HG02840 (cell line): ENCODE results near the gene CHRM1.
"Not testable (repeated sequence)": the region's sequence is repeated elsewhere in the genome, so short reads cannot be mapped to it uniquely, and the experiment has no call there.

Source experiments
- ATAC-seq: cut with Tn5 transposase; IDR thresholded peaks from one replicate; pipeline ENCODE4 v1.9.1; 2021; ENCODE audit warnings: mild to moderate bottlenecking, moderate library complexity, moderate number of reproducible peaks; ENCODE audit not compliant: unreplicated experiment, low FRiP score

The CHRM1 gene, protein sequence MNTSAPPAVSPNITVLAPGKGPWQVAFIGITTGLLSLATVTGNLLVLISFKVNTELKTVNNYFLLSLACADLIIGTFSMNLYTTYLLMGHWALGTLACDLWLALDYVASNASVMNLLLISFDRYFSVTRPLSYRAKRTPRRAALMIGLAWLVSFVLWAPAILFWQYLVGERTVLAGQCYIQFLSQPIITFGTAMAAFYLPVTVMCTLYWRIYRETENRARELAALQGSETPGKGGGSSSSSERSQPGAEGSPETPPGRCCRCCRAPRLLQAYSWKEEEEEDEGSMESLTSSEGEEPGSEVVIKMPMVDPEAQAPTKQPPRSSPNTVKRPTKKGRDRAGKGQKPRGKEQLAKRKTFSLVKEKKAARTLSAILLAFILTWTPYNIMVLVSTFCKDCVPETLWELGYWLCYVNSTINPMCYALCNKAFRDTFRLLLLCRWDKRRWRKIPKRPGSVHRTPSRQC

DNA sequence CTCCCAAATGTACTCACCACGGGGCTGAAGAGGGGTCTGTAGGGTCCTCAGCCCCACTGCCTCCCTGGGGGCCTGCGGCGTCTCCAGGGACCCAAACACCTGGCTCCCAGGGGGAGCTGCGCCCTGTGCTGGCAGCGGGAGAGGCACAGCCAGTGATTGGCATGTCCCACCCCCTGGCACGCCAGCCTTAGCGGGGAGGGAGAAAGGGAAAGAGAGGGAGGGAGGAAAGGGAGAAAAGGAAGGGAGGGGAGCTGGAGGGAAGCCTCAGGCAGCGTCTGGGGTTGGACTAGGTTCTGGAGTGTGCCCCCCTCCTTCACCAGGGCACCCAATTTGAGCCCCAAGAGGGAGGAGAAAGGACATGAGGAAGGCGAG lies at the start of gene CHRM1:
CHRM1 (minus strand) TSS at position 163 of the 372 bp plus-strand sequence. CDS start 10,263 bp downstream, outside the sequence.
- ATAC-seq = no peak

DNA sequence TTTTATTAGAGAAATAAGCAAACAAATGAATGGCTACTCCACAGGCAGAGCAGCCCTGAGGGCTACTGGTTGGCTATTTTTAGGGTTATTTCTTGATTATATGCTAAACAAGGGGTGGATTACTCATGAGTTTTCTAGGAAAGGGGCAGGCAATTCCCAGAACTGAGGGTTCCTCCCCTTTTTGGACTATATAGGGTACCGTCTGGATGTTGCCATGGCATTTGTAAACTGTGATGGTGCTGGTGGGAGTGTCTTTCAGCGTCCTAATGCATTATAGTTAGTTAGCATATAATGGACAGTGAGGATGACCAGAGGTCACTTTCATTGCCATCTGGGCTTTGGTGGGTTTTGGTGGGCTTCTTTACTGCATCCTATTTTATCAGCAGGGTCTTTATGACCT lies 44.4 kb upstream of the CHRM1 start:
- ATAC-seq = no peak

GRCh38 chr11:62962391-62962790 lies 41.2 kb upstream of the CHRM1 start:
- ATAC-seq = no peak

- ATAC-seq = no peak
Measured at GRCh38 chr11:62961017-62961570, 39.9 kb upstream of the CHRM1 start.

DNA sequence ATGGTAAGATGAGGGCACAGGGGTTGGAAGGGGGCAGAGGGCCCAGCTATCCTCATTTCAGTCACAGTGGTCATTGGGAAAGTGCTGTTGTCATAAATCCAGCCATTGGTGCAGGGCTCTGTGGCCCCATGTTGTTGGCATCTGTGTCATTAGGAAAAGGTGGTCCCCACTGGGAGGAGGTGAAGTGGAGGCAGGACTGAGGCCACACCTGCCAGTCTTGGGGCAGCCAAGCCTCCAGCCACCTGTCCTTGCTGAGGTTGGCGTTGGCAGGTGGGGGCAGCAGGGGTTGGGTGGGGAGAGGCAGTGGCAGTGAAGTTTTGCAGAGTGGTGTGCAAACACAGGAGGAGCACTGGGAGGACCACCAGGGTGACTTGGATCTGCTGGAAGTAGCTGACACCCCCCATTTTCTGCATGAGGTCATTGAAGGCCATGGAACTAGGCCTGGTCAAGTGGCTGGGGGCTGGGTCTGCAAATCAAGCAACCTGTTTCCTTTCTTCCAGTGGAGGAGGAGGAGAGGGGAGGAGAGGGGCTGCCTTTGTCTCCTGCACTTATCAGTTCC lies 38.3 kb upstream of the CHRM1 start:
- no peak for ATAC-seq

DNA sequence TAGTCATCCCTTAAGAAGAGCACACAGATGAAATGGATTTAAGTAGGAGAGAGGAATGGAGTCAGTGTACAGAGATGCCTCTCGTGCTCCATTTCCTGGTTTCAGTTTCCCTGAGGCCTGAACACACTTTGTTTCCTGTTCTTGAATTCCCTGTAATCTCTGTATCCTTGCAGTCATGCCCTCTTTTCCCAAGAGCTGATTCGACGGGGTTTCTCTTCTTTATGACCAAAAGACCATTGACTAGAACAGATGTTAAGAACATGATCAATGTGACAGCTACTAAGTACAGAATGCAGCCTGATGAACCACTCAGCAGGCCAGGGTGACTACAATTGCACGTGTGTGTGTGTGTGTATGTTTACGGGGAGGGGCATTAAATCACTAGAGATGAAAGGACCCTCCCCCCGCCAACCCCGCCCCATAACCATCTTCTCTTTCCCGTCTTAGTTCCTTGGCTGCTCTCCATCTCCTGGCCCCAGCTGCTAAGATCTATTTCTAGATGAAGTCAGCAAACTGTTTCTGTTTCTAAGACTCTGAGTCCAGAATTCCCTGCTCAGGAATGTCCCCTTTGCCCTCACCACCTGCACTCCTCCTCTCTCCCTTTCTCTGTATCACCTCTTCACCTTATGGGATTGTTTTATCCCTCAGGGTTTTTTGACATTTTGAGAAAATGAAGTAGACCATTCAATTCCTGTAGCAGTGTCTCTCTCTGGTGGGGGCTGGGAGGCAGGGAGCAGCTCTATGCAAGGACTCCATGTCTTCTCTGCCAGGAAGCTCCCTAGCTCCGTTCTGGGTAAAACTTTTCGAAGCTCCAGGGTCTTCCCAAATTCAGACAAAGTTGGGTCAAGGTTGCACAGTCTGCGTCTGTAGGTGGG lies 37.6 kb upstream of the CHRM1 start:
- no peak for ATAC-seq

GRCh38 chr11:62957147-62957546 lies 36.0 kb upstream of the CHRM1 start:
- no peak for ATAC-seq

DNA sequence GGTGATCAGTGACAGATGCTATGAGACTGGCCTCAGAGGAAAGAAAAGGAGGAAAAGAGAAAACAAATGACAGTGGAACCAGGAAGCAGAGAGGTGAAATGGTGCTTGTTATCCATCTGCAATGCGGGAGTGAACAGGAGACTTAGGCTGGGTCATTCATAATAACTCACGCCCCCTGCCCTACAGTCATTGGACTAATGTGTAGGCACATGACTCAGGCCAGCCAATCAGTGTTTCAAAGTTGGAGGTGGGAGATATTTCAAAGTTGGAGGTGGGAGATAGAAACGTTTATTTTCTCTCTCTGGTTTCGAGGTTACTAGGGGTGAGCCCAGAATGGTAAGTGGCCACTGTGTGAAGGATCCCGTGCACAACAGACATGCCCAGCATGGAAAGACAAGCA lies 33.3 kb upstream of the CHRM1 start:
- no peak for ATAC-seq

GRCh38 chr11:62953811-62954210 lies 32.6 kb upstream of the CHRM1 start:
- ATAC-seq = no peak

GRCh38 chr11:62948765-62949320 lies 27.7 kb upstream of the CHRM1 start:
- no peak for ATAC-seq

GRCh38 chr11:62945538-62945937 lies 24.4 kb upstream of the CHRM1 start:
- ATAC-seq = not testable (repeated sequence)

DNA sequence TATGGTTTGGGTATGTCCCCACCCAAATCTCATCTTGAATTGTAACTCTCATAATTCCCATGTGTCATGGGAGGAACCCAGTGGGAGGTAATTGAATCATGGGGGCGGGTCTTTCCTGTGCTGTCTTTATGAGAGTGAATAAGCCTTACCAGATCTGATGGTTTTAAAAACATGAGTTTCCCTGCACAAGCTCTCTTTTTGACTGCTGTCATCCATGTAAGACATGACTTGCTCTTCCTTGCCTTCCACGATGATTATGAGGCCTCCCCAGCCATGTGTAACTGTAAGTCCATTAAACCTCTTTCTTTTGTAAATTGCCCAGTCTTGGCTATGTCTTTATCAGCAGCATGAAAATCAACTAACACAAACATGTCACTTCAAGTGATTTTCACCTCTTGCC lies 16.4 kb upstream of the CHRM1 start:
- ATAC-seq = not testable (repeated sequence)

DNA sequence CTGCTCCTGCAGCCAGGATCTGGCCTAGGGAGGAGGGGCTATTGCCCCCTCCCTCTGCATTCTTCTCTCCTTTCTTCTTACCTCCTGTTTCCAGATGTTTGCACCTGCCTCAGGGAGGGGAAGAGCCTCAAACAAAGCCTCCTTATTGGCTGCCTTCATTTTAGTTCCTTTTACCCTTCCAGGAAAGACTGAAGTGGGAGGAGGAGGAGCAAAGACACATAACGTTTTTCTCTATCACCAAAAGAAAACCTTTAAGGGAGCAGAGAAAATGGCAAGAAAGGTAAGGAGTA lies 13.3 kb upstream of the CHRM1 start:
- ATAC-seq = no peak

GRCh38 chr11:62933750-62934495 lies 12.8 kb upstream of the CHRM1 start:
- ATAC-seq = no peak

GRCh38 chr11:62933285-62933684 lies 12.1 kb upstream of the CHRM1 start:
- no peak for ATAC-seq

DNA sequence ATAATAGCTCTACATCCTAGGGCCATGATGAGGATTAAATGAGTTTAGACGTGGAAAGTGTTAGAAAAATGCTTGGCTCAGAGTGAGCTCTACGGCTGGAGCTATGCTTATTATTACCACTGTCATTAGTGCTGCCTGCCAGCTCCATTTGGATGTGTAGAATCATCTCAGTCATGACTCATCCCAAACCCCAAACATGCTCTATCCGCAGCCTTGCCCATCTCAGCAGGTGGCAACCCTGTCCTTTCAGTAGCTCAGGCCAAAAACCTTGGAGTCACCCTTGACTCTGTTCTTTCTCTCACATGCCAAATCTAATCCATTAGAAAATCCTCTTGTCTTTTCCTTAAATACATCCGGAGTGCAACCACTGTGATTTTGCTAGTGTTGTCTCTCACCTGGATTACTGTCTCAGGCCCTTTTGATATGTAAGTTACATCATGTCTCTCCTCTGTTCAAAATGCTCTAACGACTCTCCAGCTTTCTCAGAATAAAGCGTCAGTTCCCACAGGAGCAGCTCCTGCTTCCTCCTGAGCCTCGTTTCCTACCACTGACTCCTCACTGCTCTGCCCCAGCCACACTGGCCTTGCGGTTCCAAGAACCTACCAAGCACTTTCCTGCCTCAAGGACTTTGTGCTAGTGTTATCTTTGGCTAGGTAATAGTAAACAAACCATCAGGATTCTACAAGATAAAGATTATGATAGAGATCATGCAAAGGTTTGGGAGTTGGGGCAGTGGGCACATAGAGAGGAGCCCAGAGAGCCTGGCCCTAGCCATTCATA lies 10.5 kb upstream of the CHRM1 start:
- no peak for ATAC-seq

- no peak for ATAC-seq
Measured at GRCh38 chr11:62930666-62931065, 9.5 kb upstream of the CHRM1 start.

DNA sequence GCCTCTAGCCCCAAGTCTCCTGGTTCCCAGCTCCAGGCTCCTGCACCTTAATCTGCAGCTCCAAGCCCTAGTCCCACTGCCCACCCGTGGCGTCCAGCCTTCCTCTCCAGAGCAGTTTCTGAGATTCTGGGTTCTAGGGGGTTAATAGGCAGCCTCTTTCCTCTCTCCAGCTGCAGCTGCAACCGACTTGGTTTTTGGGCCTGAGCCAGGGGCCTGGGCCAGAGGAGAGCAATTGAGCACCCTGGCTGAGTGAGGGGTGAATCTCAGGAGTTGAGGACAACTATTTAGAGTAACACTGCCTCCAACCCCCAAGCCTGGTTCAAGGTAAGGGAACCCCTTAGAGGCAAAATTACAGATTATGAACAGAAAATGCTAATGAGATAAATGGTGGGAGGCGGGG lies 9.0 kb upstream of the CHRM1 start:
- ATAC-seq = no peak

GRCh38 chr11:62928011-62928410 lies 6.8 kb upstream of the CHRM1 start:
- no peak for ATAC-seq
